HEK293T (cell line): Measurements from ENCODE around the gene RAD51B.

Source experiments
- CTCF ChIA-PET: fragments of 350-600 bp; formaldehyde crosslinking; extraction: SDS; loops from one replicate; lab custom pipeline; 2021; ENCODE audit warnings: antibody characterized with exemption, inconsistent platforms; lab: Yijun Ruan, JAX
- POLR2A ChIA-PET: fragments of 350-600 bp; formaldehyde crosslinking; extraction: SDS; loops from one replicate; lab custom pipeline; 2020; ENCODE audit warnings: antibody characterized with exemption, inconsistent platforms; lab: Yijun Ruan, JAX
- DNase-seq: peaks from one replicate; pipeline ENCODE4 v3.0.0; 2012; ENCODE audit warnings: mixed read lengths; ENCODE audit errors: extremely low spot score
- ARNT ChIP-seq: fragments of 450-650 bp; IDR thresholded peaks from 2 replicates; pipeline ENCODE4 v1.6.1; 2017; ENCODE audit warnings: mild to moderate bottlenecking
- BHLHE40 ChIP-seq: fragments of 450-650 bp; IDR thresholded peaks from 2 replicates; pipeline ENCODE4 v1.6.1; 2016; ENCODE audit warnings: mild to moderate bottlenecking, moderate library complexity, borderline replicate concordance
- CTBP1 ChIP-seq: fragments of 450-650 bp; IDR thresholded peaks from 2 replicates; pipeline ENCODE4 v1.6.1; 2016; ENCODE audit warnings: borderline replicate concordance
- ELF4 ChIP-seq: fragments of 450-650 bp; IDR thresholded peaks from 2 replicates; pipeline ENCODE4 v1.6.1; 2017; ENCODE audit warnings: antibody characterized with exemption
- FOXA1 ChIP-seq: fragments of 450-650 bp; IDR thresholded peaks from 2 replicates; pipeline ENCODE4 v1.6.1; 2016; ENCODE audit warnings: mild to moderate bottlenecking
- FOXK2 ChIP-seq: fragments of 450-650 bp; IDR thresholded peaks from 2 replicates; pipeline ENCODE4 v1.6.1; 2016; ENCODE audit warnings: mild to moderate bottlenecking
- FOXM1 ChIP-seq: fragments of 450-650 bp; IDR thresholded peaks from 2 replicates; pipeline ENCODE4 v1.6.1; 2017; ENCODE audit warnings: mild to moderate bottlenecking, borderline replicate concordance
- HDGF ChIP-seq: fragments of 450-650 bp; IDR thresholded peaks from 2 replicates; pipeline ENCODE4 v1.6.1; 2017; ENCODE audit warnings: antibody characterized with exemption, borderline replicate concordance
- L3MBTL2 ChIP-seq: fragments of 450-650 bp; conservative IDR thresholded peaks from 2 replicates; pipeline ENCODE4 v1.6.1; 2016; ENCODE audit warnings: mild to moderate bottlenecking
- LEF1 ChIP-seq: fragments of 450-650 bp; IDR thresholded peaks from 2 replicates; pipeline ENCODE4 v1.6.1; 2017; ENCODE audit warnings: mild to moderate bottlenecking, borderline replicate concordance
- NFRKB ChIP-seq: fragments of 450-650 bp; IDR thresholded peaks from 2 replicates; pipeline ENCODE4 v1.6.1; 2016; ENCODE audit warnings: mild to moderate bottlenecking, moderate library complexity
- SP1 ChIP-seq: fragments of 450-650 bp; IDR thresholded peaks from 2 replicates; pipeline ENCODE4 v1.6.1; 2017
- SUZ12 ChIP-seq: fragments of 450-650 bp; IDR thresholded peaks from 2 replicates; pipeline ENCODE4 v1.6.1; 2016; ENCODE audit warnings: mild to moderate bottlenecking
- TARDBP ChIP-seq: fragments of 450-650 bp; IDR thresholded peaks from 2 replicates; pipeline ENCODE4 v1.6.1; 2016
- ZNF384 ChIP-seq: fragments of 450-650 bp; IDR thresholded peaks from 2 replicates; pipeline ENCODE4 v1.6.1; 2016
- TF ChIP-seq, protein P1 (sequence below): fragments of 450-650 bp; IDR thresholded peaks from 2 replicates; pipeline ENCODE4 v1.6.1; 2016

Gene RAD51B

DNA sequence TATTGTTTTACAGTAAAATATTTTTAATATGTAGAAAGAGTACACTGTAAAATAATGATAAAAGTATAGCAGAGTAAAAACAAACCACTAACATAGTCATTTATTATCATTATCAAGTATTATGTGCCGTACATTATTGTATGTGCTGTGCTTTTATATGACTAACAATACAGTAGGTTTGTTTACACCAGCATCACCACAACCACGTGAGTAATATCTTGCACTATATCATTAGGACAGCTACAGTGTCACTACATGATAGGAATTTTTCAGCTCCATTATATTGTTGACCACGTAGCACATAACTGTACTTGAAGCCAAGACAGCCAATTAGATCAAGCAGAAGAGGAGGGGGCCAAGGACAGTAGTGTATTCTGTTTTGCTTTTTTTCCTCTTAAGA, 415.4 kb downstream of the RAD51B start:
- POLR2A ChIA-PET: no interaction called here
- DNase-seq: no peak
- TF ChIP-seq CTBP1 (no peak), ELF4 (no peak), ZNF384 (no peak), FOXM1 (no peak), ARNT (no peak), LEF1 (no peak), NFRKB (no peak), BHLHE40 (no peak), SUZ12 (no peak), FOXA1 (no peak), L3MBTL2 (no peak), TARDBP (no peak), HDGF (no peak)
- TF ChIP-seq, protein P1, sequence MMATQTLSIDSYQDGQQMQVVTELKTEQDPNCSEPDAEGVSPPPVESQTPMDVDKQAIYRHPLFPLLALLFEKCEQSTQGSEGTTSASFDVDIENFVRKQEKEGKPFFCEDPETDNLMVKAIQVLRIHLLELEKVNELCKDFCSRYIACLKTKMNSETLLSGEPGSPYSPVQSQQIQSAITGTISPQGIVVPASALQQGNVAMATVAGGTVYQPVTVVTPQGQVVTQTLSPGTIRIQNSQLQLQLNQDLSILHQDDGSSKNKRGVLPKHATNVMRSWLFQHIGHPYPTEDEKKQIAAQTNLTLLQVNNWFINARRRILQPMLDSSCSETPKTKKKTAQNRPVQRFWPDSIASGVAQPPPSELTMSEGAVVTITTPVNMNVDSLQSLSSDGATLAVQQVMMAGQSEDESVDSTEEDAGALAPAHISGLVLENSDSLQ: no peak
- CTCF ChIA-PET: no interaction called here

DNA sequence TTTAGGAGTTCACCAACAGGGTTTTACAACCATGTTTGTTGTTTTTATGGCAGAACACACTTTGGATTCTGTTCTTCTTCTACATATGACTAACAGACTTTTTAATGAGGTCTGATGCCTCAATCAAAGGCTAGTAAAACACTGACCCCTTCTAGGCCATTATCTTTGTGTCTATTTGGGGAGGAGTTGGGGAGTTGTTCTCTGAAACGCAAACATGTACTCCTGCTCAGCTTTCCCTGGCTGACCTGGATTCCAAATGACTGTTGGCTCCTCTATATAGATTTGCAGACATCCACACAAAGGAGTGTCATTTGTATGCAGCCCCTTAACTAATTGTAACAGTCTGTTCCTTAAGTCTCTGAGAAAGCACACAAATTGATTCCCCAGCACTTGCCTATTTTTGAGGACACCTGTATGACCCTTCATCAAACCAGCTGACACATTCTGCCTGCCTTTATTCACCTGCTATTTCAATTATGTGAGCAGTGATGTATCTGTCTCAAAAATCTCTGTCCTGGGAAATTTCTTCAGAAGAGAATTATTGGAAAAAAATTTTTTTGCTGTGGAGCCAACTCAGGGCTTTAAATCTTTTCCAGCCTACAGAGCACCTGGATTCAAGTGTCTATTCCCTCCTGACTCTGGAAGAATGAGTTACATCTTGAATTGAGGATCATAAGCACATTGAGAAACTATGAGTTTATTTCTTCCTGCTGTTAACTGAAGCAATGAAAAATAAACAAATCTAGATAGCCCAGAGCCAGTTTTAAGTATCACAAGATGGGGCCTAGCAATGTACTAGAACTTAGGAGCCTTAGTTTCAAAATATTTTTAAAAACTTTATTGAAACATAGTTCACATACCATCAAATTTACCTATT, 417.2 kb downstream of the RAD51B start:
- POLR2A ChIA-PET: no interaction called here
- CTCF ChIA-PET: interaction anchor here (0.7 kb wide), 1 partner anchor 90 kb away, joined by 3 read pairs; no protein-coding TSS in a partner anchor
- DNase-seq: no peak
- TF ChIP-seq, protein P1: peak; percentile 51; the same call in 1 of the 2 replicates
- TF ChIP-seq CTBP1 (0 out of 2 replicates have a peak, but pooled peaks have one; percentile 59), ARNT (no peak)

- no peak for TF ChIP-seq FOXK2
- no peak for TF ChIP-seq BHLHE40
- no peak for TF ChIP-seq LEF1
- no peak for TF ChIP-seq FOXA1
- no peak for TF ChIP-seq FOXM1
- no peak for TF ChIP-seq TARDBP
- TF ChIP-seq HDGF: no peak
- no peak for TF ChIP-seq NFRKB
- no peak for TF ChIP-seq ELF4
- no peak for TF ChIP-seq SP1
- TF ChIP-seq, protein P1: no peak
- TF ChIP-seq ZNF384: no peak
- TF ChIP-seq L3MBTL2: no peak
- no peak for TF ChIP-seq CTBP1
- POLR2A ChIA-PET: no interaction called here
- no peak for DNase-seq
- CTCF ChIA-PET: no interaction called here
These were observed 419.0 kb downstream of the RAD51B start for GRCh38 chr14:68238551-68238950.

DNA sequence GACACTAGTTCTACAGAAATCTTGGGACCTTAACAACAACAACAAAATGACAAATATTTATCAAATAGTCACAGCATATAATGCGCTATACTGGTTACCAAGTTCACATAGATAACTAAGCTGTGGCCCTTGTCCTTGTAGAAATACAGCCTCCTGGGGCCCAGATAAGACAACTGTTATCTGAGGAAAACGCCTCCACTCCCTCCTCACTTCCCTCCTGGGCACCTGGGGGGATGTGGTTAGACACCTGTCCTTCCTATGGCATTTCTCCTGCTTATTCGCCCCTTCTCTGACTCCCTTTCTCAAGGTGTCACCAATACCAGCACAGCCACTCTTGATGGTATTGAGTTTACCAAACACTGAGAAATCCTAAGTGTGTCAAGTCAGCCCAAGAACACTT, 419.4 kb downstream of the RAD51B start:
- no peak for TF ChIP-seq LEF1
- no peak for TF ChIP-seq FOXM1
- no peak for TF ChIP-seq NFRKB
- TF ChIP-seq ZNF384: no peak
- TF ChIP-seq TARDBP: no peak
- no peak for TF ChIP-seq L3MBTL2
- no peak for TF ChIP-seq CTBP1
- no peak for TF ChIP-seq FOXA1
- no peak for TF ChIP-seq FOXK2
- no peak for DNase-seq
- ChIA-PET CTCF (no interaction called here), POLR2A (no interaction called here)

GRCh38 chr14:68239988-68240771, 420.6 kb downstream of the RAD51B start:
- POLR2A ChIA-PET: interaction anchor here (1.3 kb wide), 1 partner anchor 553 kb away, joined by 5 read pairs; the partner anchor contains the start of gene ZFP36L1
- CTCF ChIA-PET: no interaction called here
- no peak for DNase-seq
- TF ChIP-seq L3MBTL2 (no peak), TARDBP (no peak), LEF1 (no peak), HDGF (no peak), BHLHE40 (no peak), FOXA1 (no peak), SUZ12 (no peak), SP1 (no peak), ZNF384 (no peak), CTBP1 (no peak)
- TF ChIP-seq, protein P1: no peak
